ENCODE data around the gene MTHFR. TPM values are rescaled to one million over a fixed set of nuclear protein-coding genes. Genes with fewer than 3 reads are reported as not detected.

Gene MTHFR
- total and polyA plus RNA-seq, 12 donors, result 8.1 to 82.4 (median 31.1) TPM

DNA sequence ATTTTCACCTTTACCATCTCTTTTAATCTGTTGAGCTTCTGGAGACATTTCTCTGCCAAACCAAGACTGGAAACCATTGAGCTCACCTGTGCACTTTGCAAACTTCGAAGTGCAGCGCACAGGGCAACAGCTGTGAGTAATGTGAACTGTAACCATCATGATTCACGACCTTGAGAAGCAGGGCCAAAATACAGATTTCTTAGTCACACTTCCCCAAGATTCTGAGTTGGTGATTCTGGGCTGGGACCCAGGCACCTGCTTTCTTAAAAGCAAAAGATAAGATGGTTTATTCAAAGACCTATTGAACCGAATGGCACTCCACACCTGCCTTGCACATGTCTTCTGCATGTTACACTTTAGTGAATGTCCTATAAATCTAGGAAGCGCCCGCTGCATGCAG, 59.7 kb downstream of the MTHFR start:
- intact Hi-C loops (cut with DNase I), result no loop called here
- Histone ChIP-seq H3K27me3 (no peaks in the 10 kb centered on the region), H3K9me3 (replicated peaks in 1 of 3) (no peaks in the 10 kb centered on the region), H3K36me3 (replicated peaks in 1 of 2) (peaks cover 0 to 24% of the 10 kb centered on the region in 2 donors), H3K27ac (peak overlapping the region in 3 of 5 donors; percentile 7 to 56 (median 27)), H3K4me1 (replicated peaks in 1 of 2) (peaks cover 11 to 16% of the 10 kb centered on the region in 2 donors), H3K4me3 (no peak overlapping the region)
- TF ChIP-seq, protein P1, sequence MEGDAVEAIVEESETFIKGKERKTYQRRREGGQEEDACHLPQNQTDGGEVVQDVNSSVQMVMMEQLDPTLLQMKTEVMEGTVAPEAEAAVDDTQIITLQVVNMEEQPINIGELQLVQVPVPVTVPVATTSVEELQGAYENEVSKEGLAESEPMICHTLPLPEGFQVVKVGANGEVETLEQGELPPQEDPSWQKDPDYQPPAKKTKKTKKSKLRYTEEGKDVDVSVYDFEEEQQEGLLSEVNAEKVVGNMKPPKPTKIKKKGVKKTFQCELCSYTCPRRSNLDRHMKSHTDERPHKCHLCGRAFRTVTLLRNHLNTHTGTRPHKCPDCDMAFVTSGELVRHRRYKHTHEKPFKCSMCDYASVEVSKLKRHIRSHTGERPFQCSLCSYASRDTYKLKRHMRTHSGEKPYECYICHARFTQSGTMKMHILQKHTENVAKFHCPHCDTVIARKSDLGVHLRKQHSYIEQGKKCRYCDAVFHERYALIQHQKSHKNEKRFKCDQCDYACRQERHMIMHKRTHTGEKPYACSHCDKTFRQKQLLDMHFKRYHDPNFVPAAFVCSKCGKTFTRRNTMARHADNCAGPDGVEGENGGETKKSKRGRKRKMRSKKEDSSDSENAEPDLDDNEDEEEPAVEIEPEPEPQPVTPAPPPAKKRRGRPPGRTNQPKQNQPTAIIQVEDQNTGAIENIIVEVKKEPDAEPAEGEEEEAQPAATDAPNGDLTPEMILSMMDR (IDR thresholded peaks at IDR 0.05), result no peak
- TF ChIP-seq POLR2A (IDR thresholded peaks at IDR 0.05), result no peak
- peak in 5 of 7 donors; percentile 45 to 69 (median 56) for DNase-seq
- 50 to 61% (median 56%) methylated on average over 6 of the region's 6 CpGs for WGBS, 4 donors

- Histone ChIP-seq H3K27ac (no peak overlapping the region), H3K4me1 (replicated peaks in 1 of 2) (peaks cover 11 to 16% of the 10 kb centered on the region in 2 donors), H3K36me3 (replicated peaks in 1 of 2) (peaks cover 0 to 8% of the 10 kb centered on the region in 2 donors), H3K4me3 (no peak overlapping the region), H3K9me3 (replicated peaks in 1 of 3) (no peaks in the 10 kb centered on the region), H3K27me3 (no peaks in the 10 kb centered on the region)
- TF ChIP-seq POLR2A (IDR thresholded peaks at IDR 0.05), result no peak
- TF ChIP-seq, protein P1 (IDR thresholded peaks at IDR 0.05), result no peak
- no peak for DNase-seq
- 80 to 88% (median 85%) methylated on average over 9 of the region's 9 CpGs for WGBS, 4 donors
- intact Hi-C loops (cut with DNase I), result no loop called here
Measured at GRCh38 chr1:11744287-11744686, 61.5 kb downstream of the MTHFR start.

DNA sequence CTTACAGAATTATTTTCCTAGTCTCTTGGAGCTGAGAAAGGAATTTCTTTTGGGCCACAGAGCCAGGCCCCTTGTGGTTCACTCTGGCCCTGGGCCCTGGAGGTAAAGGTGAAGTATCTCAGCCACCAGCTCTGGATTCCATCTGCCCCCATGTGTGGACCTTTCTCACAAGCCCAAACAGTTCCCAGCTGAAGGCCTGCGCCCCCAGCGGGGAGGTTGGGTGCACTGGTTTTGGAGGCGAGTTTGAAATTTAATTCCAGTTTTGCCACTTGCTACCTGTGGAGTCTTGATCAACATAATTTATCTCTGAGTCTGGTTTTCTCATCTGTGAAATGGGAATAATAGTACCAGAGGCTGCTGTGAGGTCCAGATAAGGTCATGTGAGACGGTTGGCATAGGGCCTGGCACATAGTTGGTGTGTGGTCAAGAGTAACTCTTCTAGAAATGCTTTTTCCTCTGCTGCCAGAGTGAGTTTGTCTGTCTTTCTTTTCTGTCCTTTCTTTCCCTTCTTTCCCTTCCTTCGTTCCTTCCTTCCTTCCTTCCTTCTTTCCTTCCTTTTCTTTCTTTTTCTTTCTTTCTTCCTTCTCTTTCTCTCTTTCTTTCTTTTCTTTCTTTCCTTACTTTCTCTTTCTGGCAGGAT, 63.7 kb downstream of the MTHFR start:
- 83 to 86% (median 84%) methylated on average over 4 to 5 of the region's 5 CpGs for WGBS, 4 donors
- Histone ChIP-seq H3K4me1 (replicated peaks in 1 of 2) (peaks cover 17 to 34% of the 10 kb centered on the region in 2 donors), H3K4me3 (no peak overlapping the region)

DNA sequence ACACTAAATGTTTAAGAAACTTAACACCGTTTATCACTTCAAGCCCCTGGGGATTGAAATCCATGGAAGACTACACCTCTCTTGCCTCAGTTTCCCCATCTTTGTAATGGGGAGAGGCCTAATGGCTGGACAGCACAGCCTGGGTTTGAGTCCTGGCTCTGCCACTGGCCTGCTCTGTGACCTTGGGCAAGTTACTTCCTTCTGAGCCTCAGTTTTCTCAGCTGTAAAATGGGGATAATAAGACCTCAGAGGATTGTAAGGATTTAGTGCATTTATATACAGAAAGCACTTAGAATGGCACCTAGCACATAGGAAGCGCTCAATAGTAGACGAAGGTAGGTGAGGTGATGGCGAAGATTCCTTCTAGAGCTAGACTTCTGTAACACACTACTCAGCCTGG, 64.3 kb downstream of the MTHFR start:
- no peak for TF ChIP-seq POLR2A (IDR thresholded peaks at IDR 0.05)
- TF ChIP-seq, protein P1 (IDR thresholded peaks at IDR 0.05), result no peak
- 88 to 92% (median 91%) methylated on average over 4 of the region's 4 CpGs for WGBS, 4 donors
- Histone ChIP-seq H3K4me1 (replicated peaks in 1 of 2) (peaks cover 18 to 34% of the 10 kb centered on the region in 2 donors), H3K27ac (no peak overlapping the region), H3K9me3 (replicated peaks in 1 of 3) (no peaks in the 10 kb centered on the region), H3K36me3 (replicated peaks in 1 of 2) (no peaks in the 10 kb centered on the region), H3K4me3 (no peak overlapping the region), H3K27me3 (no peaks in the 10 kb centered on the region)
- DNase-seq, result no peak
- intact Hi-C loops (cut with DNase I), result no loop called here

More for the DNA sequence above, 63.7 kb downstream of the MTHFR start:
- DNase-seq, result no peak
- Histone ChIP-seq H3K27me3 (no peaks in the 10 kb centered on the region), H3K9me3 (replicated peaks in 1 of 3) (no peaks in the 10 kb centered on the region), H3K36me3 (replicated peaks in 1 of 2) (no peaks in the 10 kb centered on the region), H3K27ac (no peak overlapping the region)
- no peak for TF ChIP-seq POLR2A (IDR thresholded peaks at IDR 0.05)
- TF ChIP-seq, protein P1 (IDR thresholded peaks at IDR 0.05), result no peak
- intact Hi-C loops (cut with DNase I), result no loop called here

All from adrenal gland (tissue), 12 donors.